ENCODE results near the gene ABCG2. TPM values are rescaled to one million over a fixed set of nuclear protein-coding genes. Genes with fewer than 3 reads are reported as not detected.

ABCG2 gene
- polyA plus RNA-seq, 1 experiment, result 0.45 TPM

DNA sequence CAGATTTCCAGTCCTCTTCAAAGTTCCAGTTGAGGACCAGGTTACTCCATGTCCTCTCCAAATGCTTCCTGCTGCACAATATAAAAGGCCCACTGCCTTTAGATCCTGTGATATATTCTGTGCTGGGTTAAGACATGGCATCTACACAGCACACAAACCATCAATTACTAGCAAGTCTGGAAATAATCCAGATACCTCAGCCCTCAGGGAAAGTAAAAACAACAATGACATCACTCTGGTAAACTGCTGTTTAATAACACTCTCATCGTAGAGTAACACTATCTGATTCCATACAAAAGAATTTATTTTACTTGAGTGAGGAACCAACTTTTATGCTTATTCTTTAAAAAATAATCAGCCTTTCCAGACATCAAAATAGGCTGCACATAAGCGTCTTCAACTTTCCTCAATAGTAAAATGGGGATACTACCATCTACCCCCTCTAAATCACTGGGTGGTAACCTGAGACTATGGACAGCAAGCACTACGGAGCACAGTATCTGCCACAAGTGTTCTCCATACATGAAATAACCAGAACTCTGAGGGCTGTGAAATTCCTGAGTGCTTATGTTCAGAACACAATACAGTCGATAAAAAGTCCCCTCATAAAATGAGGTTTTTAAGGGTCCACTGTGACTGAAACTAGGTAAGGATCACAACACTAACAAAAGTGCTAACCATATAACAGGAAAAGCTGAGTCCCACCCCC, 53.4 kb downstream of the ABCG2 start:
- ChIA-PET POLR2A (no interaction called here), CTCF (interaction anchor here (0.8 to 1.0 kb wide), 2 partner anchors 8 to 168 kb away, joined by 3 read pairs; no protein-coding TSS in a partner anchor)
- H3K36me3 ChIP-seq (ENCODE audit: control insufficient read depth, insufficient read depth, low read length), result no peaks in the 10 kb centered on the region
- DNase-seq (ENCODE audit: low read depth), result peak; percentile 54
- no peak overlapping the region for H3K4me3 ChIP-seq (ENCODE audit: low read depth, low read length)
- H3K27me3 ChIP-seq (ENCODE audit: control insufficient read depth, insufficient read depth, low read length), result no peaks in the 10 kb centered on the region
- TF ChIP-seq, protein P1, sequence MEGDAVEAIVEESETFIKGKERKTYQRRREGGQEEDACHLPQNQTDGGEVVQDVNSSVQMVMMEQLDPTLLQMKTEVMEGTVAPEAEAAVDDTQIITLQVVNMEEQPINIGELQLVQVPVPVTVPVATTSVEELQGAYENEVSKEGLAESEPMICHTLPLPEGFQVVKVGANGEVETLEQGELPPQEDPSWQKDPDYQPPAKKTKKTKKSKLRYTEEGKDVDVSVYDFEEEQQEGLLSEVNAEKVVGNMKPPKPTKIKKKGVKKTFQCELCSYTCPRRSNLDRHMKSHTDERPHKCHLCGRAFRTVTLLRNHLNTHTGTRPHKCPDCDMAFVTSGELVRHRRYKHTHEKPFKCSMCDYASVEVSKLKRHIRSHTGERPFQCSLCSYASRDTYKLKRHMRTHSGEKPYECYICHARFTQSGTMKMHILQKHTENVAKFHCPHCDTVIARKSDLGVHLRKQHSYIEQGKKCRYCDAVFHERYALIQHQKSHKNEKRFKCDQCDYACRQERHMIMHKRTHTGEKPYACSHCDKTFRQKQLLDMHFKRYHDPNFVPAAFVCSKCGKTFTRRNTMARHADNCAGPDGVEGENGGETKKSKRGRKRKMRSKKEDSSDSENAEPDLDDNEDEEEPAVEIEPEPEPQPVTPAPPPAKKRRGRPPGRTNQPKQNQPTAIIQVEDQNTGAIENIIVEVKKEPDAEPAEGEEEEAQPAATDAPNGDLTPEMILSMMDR (IDR thresholded peaks at IDR 0.05; ENCODE audit: insufficient read depth, low read depth, low read length), result no peak

DNA sequence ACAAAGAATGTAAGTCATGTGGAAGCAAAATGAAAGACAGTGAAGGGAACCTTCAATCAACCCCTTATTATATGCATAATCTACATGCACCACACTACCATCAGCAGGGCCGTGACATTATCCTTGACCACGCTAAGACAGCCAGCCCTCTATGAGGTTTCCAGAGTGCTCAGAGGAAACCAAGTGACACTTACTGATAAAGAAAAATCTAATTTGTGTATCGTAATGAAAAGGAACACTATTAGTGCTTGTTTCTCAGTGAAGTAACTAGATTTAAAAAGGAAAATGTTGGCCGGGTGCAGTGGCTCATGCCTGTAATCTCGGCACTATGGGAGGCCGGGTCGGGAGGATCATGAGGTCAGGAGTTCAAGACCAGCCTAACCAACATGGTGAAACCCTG, 56.4 kb downstream of the ABCG2 start:
- TF ChIP-seq, protein P1 (IDR thresholded peaks at IDR 0.05; ENCODE audit: insufficient read depth, low read depth, low read length), result no peak
- no peak for DNase-seq (ENCODE audit: low read depth)
- H3K4me3 ChIP-seq (ENCODE audit: low read depth, low read length), result no peak overlapping the region
- CTCF ChIA-PET, result no interaction called here
- no peaks in the 10 kb centered on the region for H3K36me3 ChIP-seq (ENCODE audit: control insufficient read depth, insufficient read depth, low read length)
- POLR2A ChIA-PET, result no interaction called here
- H3K27me3 ChIP-seq (ENCODE audit: control insufficient read depth, insufficient read depth, low read length), result no peaks in the 10 kb centered on the region

DNA sequence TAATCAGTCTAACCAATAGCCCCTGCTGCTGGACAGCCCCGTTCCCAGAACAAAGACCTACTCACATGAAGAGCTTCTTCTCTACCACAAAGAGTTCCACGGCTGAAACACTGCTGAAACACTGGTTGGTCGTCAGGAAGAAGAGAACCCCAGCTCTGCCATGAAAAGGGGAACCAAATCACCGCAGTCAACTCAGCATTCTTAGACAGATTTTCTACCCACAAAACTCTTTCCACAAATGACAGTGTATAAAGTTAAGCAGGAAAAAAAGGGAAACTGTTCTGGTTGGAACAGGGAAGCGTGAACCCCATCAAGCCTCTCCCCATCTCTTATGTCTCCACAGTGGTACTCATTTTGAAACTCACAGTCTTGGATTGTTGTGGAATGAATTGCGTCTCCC, 57.3 kb downstream of the ABCG2 start:
- POLR2A ChIA-PET, result no interaction called here
- DNase-seq (ENCODE audit: low read depth), result no peak
- Histone ChIP-seq H3K27me3 (ENCODE audit: control insufficient read depth, insufficient read depth, low read length) (no peaks in the 10 kb centered on the region), H3K4me3 (ENCODE audit: low read depth, low read length) (no peak overlapping the region), H3K36me3 (ENCODE audit: control insufficient read depth, insufficient read depth, low read length) (no peaks in the 10 kb centered on the region)
- CTCF ChIA-PET, result interaction anchor here (0.6 kb wide), 1 partner anchor 217 kb away, joined by 4 read pairs; no protein-coding TSS in a partner anchor
- TF ChIP-seq, protein P1 (IDR thresholded peaks at IDR 0.05; ENCODE audit: insufficient read depth, low read depth, low read length), result no peak

DNA sequence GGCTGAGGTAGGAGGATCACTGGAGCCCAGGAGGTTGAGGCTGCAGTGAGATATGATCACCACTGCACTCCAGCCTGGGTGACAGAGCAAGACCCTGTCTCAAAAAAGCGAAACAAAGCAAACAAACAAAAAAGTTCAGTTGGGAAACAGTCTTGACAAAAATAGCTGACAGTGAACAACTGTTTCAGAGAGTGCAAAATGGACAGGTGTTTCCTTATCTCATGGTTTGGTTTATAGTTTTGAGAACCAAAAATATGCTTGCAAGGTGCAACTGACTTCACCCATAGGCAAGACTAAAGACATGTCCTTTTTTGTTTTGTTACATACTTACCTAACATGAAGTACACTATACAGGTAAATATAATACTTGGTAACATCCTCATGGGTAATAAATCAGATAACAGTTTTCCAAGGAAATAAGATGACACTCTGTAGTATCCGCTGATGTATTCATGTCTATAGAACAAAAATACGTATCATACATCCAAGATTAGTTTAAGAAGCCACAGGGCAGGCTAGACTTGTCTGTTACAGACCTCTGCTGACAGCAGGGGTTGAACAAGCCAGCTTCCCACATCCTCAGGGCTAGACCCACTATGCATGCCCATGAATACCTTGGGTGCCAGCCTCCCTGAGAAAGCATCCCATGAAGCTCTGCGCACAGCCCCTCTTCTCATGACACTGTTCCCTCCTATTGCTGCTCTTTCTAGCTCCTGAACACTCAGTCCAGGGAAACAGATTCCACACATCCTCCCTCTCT, 59.3 kb downstream of the ABCG2 start:
- POLR2A ChIA-PET, result no interaction called here
- TF ChIP-seq, protein P1 (IDR thresholded peaks at IDR 0.05; ENCODE audit: insufficient read depth, low read depth, low read length), result no peak

DNA sequence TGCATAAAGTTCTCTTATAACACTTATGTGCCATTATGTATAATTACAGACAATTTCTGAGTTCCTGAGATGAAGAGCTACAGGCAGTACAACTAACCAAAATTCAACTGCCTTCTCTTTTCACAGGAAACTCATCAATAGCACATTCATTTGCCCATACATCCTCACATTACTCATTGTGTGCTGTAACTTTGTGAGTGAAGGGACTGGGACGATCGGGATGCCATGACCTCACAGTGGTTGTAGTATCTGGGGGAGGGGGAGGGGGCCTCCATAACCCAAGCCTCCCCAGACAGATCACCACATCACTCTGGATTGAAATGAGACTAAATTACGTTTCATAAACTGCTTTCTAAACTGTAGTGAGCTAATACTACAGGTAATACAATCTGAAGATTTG, 60.7 kb downstream of the ABCG2 start:
- ChIA-PET CTCF (interaction anchor here (1.3 kb wide), 1 partner anchor 12 kb away, joined by 6 read pairs; no protein-coding TSS in a partner anchor), POLR2A (no interaction called here)
- Histone ChIP-seq H3K27me3 (ENCODE audit: control insufficient read depth, insufficient read depth, low read length) (no peaks in the 10 kb centered on the region; the same call in 1 of the 2 replicates), H3K36me3 (ENCODE audit: control insufficient read depth, insufficient read depth, low read length) (no peaks in the 10 kb centered on the region), H3K4me3 (ENCODE audit: low read depth, low read length) (no peak overlapping the region)
- DNase-seq (ENCODE audit: low read depth), result no peak
- TF ChIP-seq, protein P1 (IDR thresholded peaks at IDR 0.05; ENCODE audit: insufficient read depth, low read depth, low read length), result no peak

More for the DNA sequence above, 59.3 kb downstream of the ABCG2 start:
- Histone ChIP-seq H3K36me3 (ENCODE audit: control insufficient read depth, insufficient read depth, low read length) (no peaks in the 10 kb centered on the region), H3K27me3 (ENCODE audit: control insufficient read depth, insufficient read depth, low read length) (no peaks in the 10 kb centered on the region; the same call in 1 of the 2 replicates), H3K4me3 (ENCODE audit: low read depth, low read length) (no peak overlapping the region)
- no peak for DNase-seq (ENCODE audit: low read depth)
- CTCF ChIA-PET, result interaction anchor here (1.3 kb wide), 1 partner anchor 11 kb away, joined by 6 read pairs; no protein-coding TSS in a partner anchor

All from BJ (cell line).